Measurements from ENCODE around the gene TARS1. TPM values are rescaled to one million over a fixed set of nuclear protein-coding genes. Genes with fewer than 3 reads are reported as not detected.
A peak's percentile ranks its signal among the peaks of the same experiment; 100 is the strongest.

The TARS1 gene
- total and polyA plus RNA-seq, 2 of the 8 experiments (the other 6 are each of a cell fraction or from before 2014, with no cell fraction given), result 94.4 to 445 TPM

- H3K79me1 ChIP-seq (ENCODE audit: low read depth, low read length), result no peaks in the 10 kb centered on the region
- H3K79me2 ChIP-seq (ENCODE audit: control insufficient read depth in 1 of 2, insufficient read depth in 2 of 2, low read length in 2 of 2), result no peaks in the 10 kb centered on the region
- no peak overlapping the region for H2BK120ac ChIP-seq (replicated peaks; ENCODE audit: low read depth, low read length)
- ChIA-PET POLR2A (ENCODE audit: partially characterized antibody) (interaction anchor here (1.3 to 2.1 kb wide), 4 partner anchors 8 to 54 kb away, joined by 3 to 7 read pairs (median 3); no protein-coding TSS in a partner anchor), CTCF (ENCODE audit: partially characterized antibody) (interaction anchor here (1.0 kb wide), 1 partner anchor 13 kb away, joined by 3 read pairs; no protein-coding TSS in a partner anchor)
- DNase-seq (ENCODE audit: low read depth in 1 of 2, low spot score in 2 of 2) (peak in 1 of 2 experiments; percentile 53), FAIRE-seq (peak; percentile 52)
- no peak overlapping the region for H3K56ac ChIP-seq (replicated peaks; ENCODE audit: insufficient read length, low read depth, low read length)
- no peak overlapping the region for H2BK12ac ChIP-seq (ENCODE audit: low read depth, low read length)
- H2BK5ac ChIP-seq (ENCODE audit: low read depth, low read length), result no peak overlapping the region
- no peak overlapping the region for H3K4me2 ChIP-seq (ENCODE audit: insufficient read depth in 1 of 2, low read depth in 2 of 2, low read length in 2 of 2)
- H3K4me1 ChIP-seq (replicated peaks in 1 of 4; ENCODE audit: control insufficient read depth in 3 of 4, insufficient read depth in 4 of 4, low read length in 3 of 4), result peaks cover 0 to 2% (median 0%) of the 10 kb centered on the region in 4 experiments; a peak in 1 of 7 replicates
- H2AK5ac ChIP-seq (ENCODE audit: low read depth, low read length), result no peak overlapping the region
- no peak overlapping the region for H4K8ac ChIP-seq (ENCODE audit: extremely low read depth, insufficient read depth, low read length)
- H3K4ac ChIP-seq (replicated peaks; ENCODE audit: insufficient read length, low read depth, low read length), result no peak overlapping the region
- no peak overlapping the region for H3K18ac ChIP-seq (ENCODE audit: extremely low read depth, low read length)
- no peak overlapping the region for H3K9ac ChIP-seq (replicated peaks in 1 of 4; ENCODE audit: extremely low read depth in 1 of 4, low read depth in 3 of 4, low read length in 3 of 4)
- H3K27me3 ChIP-seq (replicated peaks in 1 of 4; ENCODE audit: control insufficient read depth in 3 of 4, extremely low read depth in 1 of 4, insufficient read depth in 3 of 4, low read length in 3 of 4), result no peaks in the 10 kb centered on the region
- peaks cover 2% of the 10 kb centered on the region; the same call in 1 of the 2 replicates for H3K23me2 ChIP-seq (ENCODE audit: low read depth, low read length)
- no peak overlapping the region for H3K14ac ChIP-seq (ENCODE audit: insufficient read length)
- no peaks in the 10 kb centered on the region for H3K9me3 ChIP-seq (ENCODE audit: insufficient read depth in 2 of 2, low read depth in 1 of 2, low read length in 1 of 2)
- H4K20me1 ChIP-seq (replicated peaks in 1 of 2; ENCODE audit: control insufficient read depth in 1 of 2, insufficient read depth in 2 of 2, low read length in 2 of 2), result no peaks in the 10 kb centered on the region
- no peak overlapping the region for H4K91ac ChIP-seq (replicated peaks; ENCODE audit: insufficient read length, low read length)
- H2BK15ac ChIP-seq (ENCODE audit: low read length), result no peak overlapping the region
- no peak overlapping the region for H3K27ac ChIP-seq (ENCODE audit: low read depth, low read length)
- H2BK20ac ChIP-seq (ENCODE audit: low read length), result no peak overlapping the region
- 74% methylated on average over 7 of the region's 7 CpGs; no CpG with 5 or more reads in 1 of the 2 experiments for WGBS, 2 experiments (ENCODE audit: extremely low coverage in 1 of 2, insufficient coverage in 1 of 2, insufficient read length in 1 of 2, insufficient replicate concordance in 2 of 2, low coverage in 1 of 2, low lambda C conversion rate in 2 of 2, missing lambda C conversion rate in 1 of 2)
- H2AFZ ChIP-seq (ENCODE audit: low read length), result no peak overlapping the region
- no peak overlapping the region for H3K4me3 ChIP-seq (ENCODE audit: extremely low read depth in 1 of 4, insufficient read depth in 2 of 4, low read depth in 3 of 4, low read length in 4 of 4)
- peaks cover 0 to 31% (median 2%) of the 10 kb centered on the region in 4 experiments; a peak in 5 of 8 replicates for H3K36me3 ChIP-seq (ENCODE audit: control insufficient read depth in 2 of 4, insufficient read depth in 4 of 4, low read length in 3 of 4)
- no peak overlapping the region for H3K23ac ChIP-seq (ENCODE audit: insufficient read length)
- peak; percentile 82 for TF ChIP-seq NANOG (IDR thresholded peaks at IDR 0.05; ENCODE audit: insufficient read depth, low read depth, low read length, poor library complexity, severe bottlenecking)
- TF ChIP-seq KDM5A (IDR thresholded peaks at IDR 0.05; ENCODE audit: low read length), result no peak
- TF ChIP-seq TBP (IDR thresholded peaks at IDR 0.05; ENCODE audit: low read depth, low read length), result no peak
- no peak for TF ChIP-seq TCF12 (IDR thresholded peaks at IDR 0.05; ENCODE audit: low read depth, low read length)
- TF ChIP-seq TEAD4 (IDR thresholded peaks at IDR 0.05; ENCODE audit: low read depth, low read length), result no peak
- TF ChIP-seq POLR2A (IDR thresholded peaks at IDR 0.05; ENCODE audit: control extremely low read depth in 1 of 2, low read depth in 2 of 2, low read length in 2 of 2), result no peak
- no peak overlapping the region for H4K5ac ChIP-seq (ENCODE audit: insufficient read length, low read depth, low read length)
Measured at GRCh38 chr5:33482335-33482734, 41.6 kb downstream of the TARS1 start.
